ENCODE measurements around the gene OR51A4. TPM values are rescaled to one million over a fixed set of nuclear protein-coding genes. Genes with fewer than 3 reads are reported as not detected.
A peak's percentile ranks its signal among the peaks of the same experiment; 100 is the strongest.
"Not testable (repeated sequence)": the region's sequence is repeated elsewhere in the genome, so short reads cannot be mapped to it uniquely, and the experiment has no call there.

Gene OR51A4, protein sequence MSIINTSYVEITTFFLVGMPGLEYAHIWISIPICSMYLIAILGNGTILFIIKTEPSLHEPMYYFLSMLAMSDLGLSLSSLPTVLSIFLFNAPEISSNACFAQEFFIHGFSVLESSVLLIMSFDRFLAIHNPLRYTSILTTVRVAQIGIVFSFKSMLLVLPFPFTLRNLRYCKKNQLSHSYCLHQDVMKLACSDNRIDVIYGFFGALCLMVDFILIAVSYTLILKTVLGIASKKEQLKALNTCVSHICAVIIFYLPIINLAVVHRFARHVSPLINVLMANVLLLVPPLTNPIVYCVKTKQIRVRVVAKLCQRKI
- total RNA-seq: 1 to 10 TPM in 1 of 8 experiments, under 1 TPM in 3, not detected in 4; 0.28 to 1.5 (median 0.72) TPM

DNA sequence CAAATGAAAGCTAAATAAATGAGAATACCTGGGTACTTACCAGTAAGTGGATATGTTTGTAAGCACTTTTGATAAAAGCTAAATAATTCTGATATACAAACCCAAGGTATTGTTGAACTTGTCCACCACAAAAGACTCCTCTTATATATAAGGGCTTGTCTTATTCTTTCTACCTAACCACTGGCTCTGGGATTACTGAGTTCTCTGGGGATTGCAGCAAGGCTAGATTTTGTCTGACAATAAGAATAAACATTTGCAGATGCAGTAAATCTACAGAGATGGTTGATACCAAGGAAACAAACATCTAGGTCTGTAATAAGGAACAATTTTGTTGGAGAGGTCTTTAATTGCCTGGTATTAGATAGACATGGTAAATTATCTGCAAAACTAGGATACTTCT is at the start of gene OR51A4:
TSS of gene OR51A4 (minus strand) at position 101 of the 400 bp plus-strand sequence. CDS start 505 bp downstream, outside the sequence.
- Histone ChIP-seq H3K27ac (no peak within 1 kb of the TSS), H3K4me3 (no peak within 1 kb of the TSS), H3K4me1 (replicated peaks in 1 of 2) (no peaks in the 10 kb centered on the region)
- in situ Hi-C loops (cut with MboI; ENCODE audit: low pct_unique_long_range_greater_than_20kb in 2 of 9, low sequenced_read_pairs in 9 of 9, unreplicated experiment in 9 of 9): no loop called here
- no peak for ATAC-seq (replicated peaks in 6 of 8)

DNA sequence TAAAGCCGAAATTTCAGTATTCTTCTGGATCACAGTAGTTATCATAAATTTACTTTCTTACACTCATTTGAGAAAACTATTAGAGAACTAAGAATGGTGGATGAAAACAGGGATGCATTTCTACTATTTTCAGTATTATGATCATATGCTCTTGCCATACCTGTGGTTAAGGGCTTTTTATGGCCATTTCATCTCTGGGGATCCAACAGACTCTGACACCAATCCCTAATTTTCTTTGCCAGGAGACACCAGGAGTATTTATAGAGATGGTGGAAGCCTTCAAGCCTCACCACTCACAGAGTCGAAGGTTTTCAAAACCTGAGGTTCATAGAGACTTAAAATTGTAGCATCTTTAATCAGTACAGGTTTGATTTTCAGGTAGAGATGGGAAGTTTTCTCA is 47.1 kb upstream of the OR51A4 start, which contains the start of gene OR51L1:
TSS of gene OR51L1 (plus strand) at position 301 of the 400 bp plus-strand sequence. CDS start 4,132 bp downstream, outside the sequence.
- Histone ChIP-seq H3K27ac (no peak within 1 kb of the TSS), H3K4me3 (no peak within 1 kb of the TSS), H3K4me1 (replicated peaks in 1 of 2) (no peaks in the 10 kb centered on the region)
- in situ Hi-C loops (cut with MboI; ENCODE audit: low pct_unique_long_range_greater_than_20kb in 2 of 9, low sequenced_read_pairs in 9 of 9, unreplicated experiment in 9 of 9): loop anchor here in 2 of 9 experiments (10.0 to 25.0 kb wide), 2 partner anchors 150 to 357 kb away; partner anchors contain the start of genes OR51D1 (in 1 of the 2), OR51E1 (in 1 of the 2) and OR51S1 (in 1 of the 2)
- WGBS, 10 experiments: 11 to 100% (median 78%) methylated on average over 1 to 2 of the region's 2 CpGs
- no peak for ATAC-seq (replicated peaks in 6 of 8)

DNA sequence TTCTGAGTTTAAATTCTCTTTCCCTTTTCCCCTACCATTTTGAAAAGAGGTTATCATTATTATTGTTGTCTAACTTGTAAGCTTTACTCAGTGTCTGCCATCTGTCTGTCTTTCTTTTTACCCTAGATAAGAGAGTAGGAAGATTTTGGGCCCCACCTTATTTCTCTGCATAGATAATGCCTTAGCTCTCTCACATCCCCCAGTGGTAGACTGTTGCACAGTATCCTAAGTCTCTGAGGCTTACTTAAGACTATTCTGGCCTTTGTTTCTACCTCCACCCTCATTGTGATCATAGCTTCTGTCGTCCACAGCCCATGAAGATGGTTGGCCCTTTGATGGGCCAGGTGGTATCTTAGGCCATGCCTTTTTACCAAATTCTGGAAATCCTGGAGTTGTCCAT is 43.7 kb upstream of the OR51A4 start:
- Histone ChIP-seq H3K4me3 (no peak overlapping the region), H3K27ac (no peak overlapping the region), H3K4me1 (replicated peaks in 1 of 2) (no peaks in the 10 kb centered on the region)
- in situ Hi-C loops (cut with MboI; ENCODE audit: low pct_unique_long_range_greater_than_20kb in 2 of 9, low sequenced_read_pairs in 9 of 9, unreplicated experiment in 9 of 9): loop anchor here in 2 of 9 experiments (10.0 to 25.0 kb wide), 2 partner anchors 146 to 354 kb away; partner anchors contain the start of genes OR51D1 (in 1 of the 2), OR51E1 (in 1 of the 2) and OR51S1 (in 1 of the 2)
- peak in 3 of 8 experiments; percentile 80 to 98 (median 96) for ATAC-seq (replicated peaks in 6 of 8)
- WGBS, 10 experiments: 0 to 100% (median 56%) methylated on average over 1 of the region's 1 CpG; no CpG with 5 or more reads in 4 of the 10 experiments

DNA sequence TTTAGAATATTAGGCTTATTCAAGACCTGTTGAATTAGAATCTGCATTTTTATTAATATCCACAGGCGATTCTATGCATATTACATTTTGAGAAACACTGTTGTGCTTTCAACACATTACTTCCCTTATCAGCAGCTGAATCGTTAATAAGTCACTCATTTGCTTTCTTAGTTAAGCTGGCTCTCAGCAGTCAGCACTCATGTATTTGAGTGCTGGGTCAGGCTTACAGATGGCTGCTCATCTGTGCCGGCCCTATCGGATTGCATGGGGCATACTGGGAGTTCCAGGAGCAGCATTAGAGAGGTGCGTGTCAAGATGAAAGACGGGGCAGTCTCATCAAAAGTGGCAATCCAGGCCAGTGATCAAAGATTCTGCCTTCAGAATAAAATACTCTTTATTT is 36.4 kb upstream of the OR51A4 start:
- ATAC-seq (replicated peaks in 6 of 8): no peak
- no peaks in the 10 kb centered on the region for H3K4me1 ChIP-seq (replicated peaks in 1 of 2)
- in situ Hi-C loops (cut with MboI; ENCODE audit: low pct_unique_long_range_greater_than_20kb in 2 of 9, low sequenced_read_pairs in 9 of 9, unreplicated experiment in 9 of 9): loop anchor here in 1 of 9 experiments (25.0 kb wide), 1 partner anchor 347 kb away; the partner anchor contains the start of genes OR51D1 and OR51E1
- no peak overlapping the region for H3K27ac ChIP-seq
- WGBS, 10 experiments: 0 to 80% (median 42%) methylated on average over 1 to 4 of the region's 6 CpGs; no CpG with 5 or more reads in 1 of the 10 experiments
- H3K4me3 ChIP-seq: no peak overlapping the region

DNA sequence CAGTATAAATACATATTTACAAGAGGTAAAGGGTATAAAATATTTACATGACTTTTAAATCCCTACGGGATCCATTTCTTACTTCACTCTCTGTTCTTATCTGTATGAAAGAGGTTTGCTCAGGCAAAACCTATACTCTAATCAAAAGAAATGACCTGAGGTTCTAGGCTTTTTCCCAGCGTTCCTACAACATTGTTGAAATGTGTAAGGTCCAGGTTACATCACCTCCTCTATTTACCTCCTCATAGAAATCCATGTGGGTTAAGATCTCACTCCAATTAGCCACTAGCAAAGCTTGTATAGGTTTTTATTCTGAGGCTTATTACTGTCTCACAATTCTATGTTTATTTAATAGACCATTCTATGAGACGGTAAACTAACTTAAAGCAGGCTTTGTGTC is 35.3 kb upstream of the OR51A4 start:
- in situ Hi-C loops (cut with MboI; ENCODE audit: low pct_unique_long_range_greater_than_20kb in 2 of 9, low sequenced_read_pairs in 9 of 9, unreplicated experiment in 9 of 9): loop anchor here in 1 of 9 experiments (25.0 kb wide), 1 partner anchor 345 kb away; the partner anchor contains the start of genes OR51D1 and OR51E1
- no peak overlapping the region for H3K27ac ChIP-seq
- no peak for ATAC-seq (replicated peaks in 6 of 8)
- WGBS, 10 experiments: 34 to 100% (median 72%) methylated on average over 1 to 3 of the region's 3 CpGs
- H3K4me1 ChIP-seq (replicated peaks in 1 of 2): no peaks in the 10 kb centered on the region
- no peak overlapping the region for H3K4me3 ChIP-seq

DNA sequence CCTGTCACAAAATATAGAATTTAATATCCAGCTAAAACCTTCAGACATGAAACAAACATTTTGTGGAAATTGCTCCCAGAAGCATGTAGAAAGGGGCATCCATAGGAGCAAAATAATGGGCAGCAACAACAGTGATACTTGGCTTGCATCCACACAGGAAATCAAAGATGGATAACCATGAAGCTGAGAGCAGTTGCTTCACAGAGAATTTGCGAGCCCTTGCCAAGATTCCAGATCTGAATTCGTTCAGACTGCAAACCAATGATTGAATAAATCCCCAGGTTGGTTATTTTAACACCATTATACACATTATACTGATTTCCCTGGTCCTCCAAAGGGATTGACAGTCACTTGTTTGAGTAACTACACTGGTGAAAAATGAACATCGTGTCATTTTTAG is 31.6 kb upstream of the OR51A4 start:
- Histone ChIP-seq H3K4me1 (replicated peaks in 1 of 2) (no peaks in the 10 kb centered on the region), H3K27ac (no peak overlapping the region), H3K4me3 (no peak overlapping the region)
- in situ Hi-C loops (cut with MboI; ENCODE audit: low pct_unique_long_range_greater_than_20kb in 2 of 9, low sequenced_read_pairs in 9 of 9, unreplicated experiment in 9 of 9): loop anchor here in 2 of 9 experiments (10.0 to 25.0 kb wide), 2 partner anchors 64 to 342 kb away; partner anchors contain the start of genes OR51D1 (in 1 of the 2), OR51E1 (in 1 of the 2) and OR51G2 (in 1 of the 2)
- WGBS, 10 experiments: 20 to 92% (median 80%) methylated on average over 1 to 3 of the region's 3 CpGs; no CpG with 5 or more reads in 1 of the 10 experiments
- no peak for ATAC-seq (replicated peaks in 6 of 8)

DNA sequence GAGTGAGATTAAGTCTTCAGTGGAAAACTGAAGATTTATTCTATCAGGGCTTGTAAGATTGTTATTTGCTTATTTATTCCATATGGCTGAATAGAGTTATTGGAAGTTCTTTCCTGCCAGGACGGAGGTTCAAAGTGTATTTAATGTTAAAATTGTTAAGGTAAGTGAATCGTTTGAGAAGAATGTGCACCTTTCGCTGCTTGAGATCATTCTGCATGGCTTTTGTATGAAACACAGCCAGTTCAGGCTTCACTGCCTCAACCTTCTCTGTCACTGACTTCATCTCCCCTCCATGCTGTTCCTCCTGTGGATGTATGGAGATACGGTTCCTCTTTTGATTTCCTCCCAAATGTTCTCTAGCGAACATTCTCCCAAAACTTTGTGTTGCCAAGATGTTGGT is 28.0 kb upstream of the OR51A4 start:
- in situ Hi-C loops (cut with MboI; ENCODE audit: low pct_unique_long_range_greater_than_20kb in 2 of 9, low sequenced_read_pairs in 9 of 9, unreplicated experiment in 9 of 9): loop anchor here in 2 of 9 experiments (10.0 to 25.0 kb wide), 2 partner anchors 61 to 338 kb away; partner anchors contain the start of genes OR51D1 (in 1 of the 2), OR51E1 (in 1 of the 2) and OR51G2 (in 1 of the 2)
- WGBS, 10 experiments: 8 to 100% (median 76%) methylated on average over 2 to 5 of the region's 5 CpGs
- Histone ChIP-seq H3K4me1 (replicated peaks in 1 of 2) (no peaks in the 10 kb centered on the region), H3K27ac (no peak overlapping the region), H3K4me3 (no peak overlapping the region)
- no peak for ATAC-seq (replicated peaks in 6 of 8)

DNA sequence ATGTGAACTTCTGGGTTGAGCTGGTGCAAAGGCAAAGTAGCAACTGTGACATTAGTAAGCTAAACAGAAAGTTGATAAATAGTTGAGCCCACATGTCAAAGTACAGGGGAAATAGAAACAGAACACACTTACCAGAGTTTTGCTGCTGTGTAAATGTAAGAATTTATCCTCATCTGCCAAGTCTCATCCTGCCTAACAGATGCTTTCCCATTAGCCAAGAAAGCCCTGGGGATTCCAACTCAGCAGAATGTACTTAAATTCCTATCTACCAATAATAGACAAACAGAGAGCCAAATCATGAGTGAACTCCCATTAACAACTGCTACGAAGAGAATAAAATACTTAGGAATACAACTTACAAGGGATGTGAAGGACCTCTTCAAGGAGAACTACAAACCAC is 15.4 kb upstream of the OR51A4 start:
- 0 to 100% (median 60%) methylated on average over 1 of the region's 1 CpG; no CpG with 5 or more reads in 5 of the 10 experiments for WGBS, 10 experiments
- H3K4me1 ChIP-seq (replicated peaks in 1 of 2): no peaks in the 10 kb centered on the region
- in situ Hi-C loops (cut with MboI; ENCODE audit: low pct_unique_long_range_greater_than_20kb in 2 of 9, low sequenced_read_pairs in 9 of 9, unreplicated experiment in 9 of 9): no loop called here
- no peak overlapping the region for H3K4me3 ChIP-seq
- ATAC-seq (replicated peaks in 6 of 8): peak in 1 of 8 experiments; percentile 37
- H3K27ac ChIP-seq: no peak overlapping the region

DNA sequence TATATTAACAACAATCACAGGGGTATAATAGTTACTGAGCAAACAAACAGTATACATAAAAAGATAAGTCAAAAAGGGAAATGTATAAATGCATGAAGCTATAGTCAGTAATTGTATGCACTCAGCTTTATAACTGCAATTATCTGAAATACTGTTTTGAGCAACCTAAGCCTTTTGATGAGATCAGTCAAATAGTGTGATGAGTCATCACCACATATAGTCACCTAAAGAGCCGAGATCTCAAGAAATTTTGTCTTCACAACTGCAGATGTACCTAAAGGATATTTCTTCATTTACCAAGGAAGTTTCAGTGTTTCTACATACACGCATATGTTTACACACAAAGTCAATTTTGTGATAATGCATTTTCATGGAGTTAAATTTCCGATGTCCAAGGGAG is 13.5 kb upstream of the OR51A4 start:
- peak in 1 of 8 experiments; percentile 25 for ATAC-seq (replicated peaks in 6 of 8)
- no peak overlapping the region for H3K27ac ChIP-seq
- no peaks in the 10 kb centered on the region for H3K4me1 ChIP-seq (replicated peaks in 1 of 2)
- in situ Hi-C loops (cut with MboI; ENCODE audit: low pct_unique_long_range_greater_than_20kb in 2 of 9, low sequenced_read_pairs in 9 of 9, unreplicated experiment in 9 of 9): no loop called here
- H3K4me3 ChIP-seq: no peak overlapping the region
- WGBS, 10 experiments: 37 to 100% (median 75%) methylated on average over 1 to 3 of the region's 3 CpGs; no CpG with 5 or more reads in 2 of the 10 experiments

DNA sequence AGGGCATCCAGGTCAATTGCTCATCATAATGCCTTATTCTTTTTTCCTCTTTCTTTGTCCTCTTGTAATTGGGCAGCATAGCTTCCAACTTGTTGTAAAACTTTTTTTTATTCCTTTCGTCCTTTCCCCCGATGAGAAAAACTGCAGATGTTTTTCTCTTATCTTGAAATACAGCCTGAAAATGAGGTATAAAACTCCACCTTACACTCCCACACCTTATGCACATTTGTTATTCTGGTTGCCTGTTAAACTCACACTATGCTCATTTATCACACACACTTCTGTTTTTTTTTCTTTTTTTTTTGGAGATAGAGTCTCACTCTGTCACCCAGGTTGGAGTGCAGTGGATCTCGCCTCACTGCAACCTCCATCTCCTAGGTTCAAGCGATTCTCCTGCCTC is 10.0 kb upstream of the OR51A4 start:
- no peak for ATAC-seq (replicated peaks in 6 of 8)
- 0 to 96% (median 71%) methylated on average over 2 to 4 of the region's 4 CpGs for WGBS, 10 experiments
- Histone ChIP-seq H3K4me3 (no peak overlapping the region), H3K27ac (no peak overlapping the region), H3K4me1 (replicated peaks in 1 of 2) (no peaks in the 10 kb centered on the region)
- in situ Hi-C loops (cut with MboI; ENCODE audit: low pct_unique_long_range_greater_than_20kb in 2 of 9, low sequenced_read_pairs in 9 of 9, unreplicated experiment in 9 of 9): no loop called here

DNA sequence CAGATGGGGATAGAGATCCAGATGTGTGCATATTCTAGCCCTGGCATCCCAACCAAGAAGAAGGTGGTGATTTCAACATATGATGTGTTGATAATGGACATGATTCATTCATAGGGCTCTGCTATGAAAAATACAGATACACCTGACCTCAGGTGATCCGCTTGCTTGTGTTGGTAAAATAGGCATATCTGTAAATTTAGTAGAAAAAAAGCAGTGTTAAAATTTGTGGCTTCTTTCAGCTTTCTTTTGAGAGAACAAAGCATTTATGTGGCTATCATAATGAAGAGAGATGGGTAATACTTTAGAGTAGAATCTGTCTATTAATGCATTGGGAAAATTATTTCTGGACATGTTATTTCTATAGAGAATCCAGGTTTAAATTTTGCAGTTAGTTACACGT is 8.2 kb upstream of the OR51A4 start, which contains the start of gene OR51A2:
TSS of gene OR51A2 (minus strand) at position 101 of the 400 bp plus-strand sequence. CDS start at position 101, 0 bp downstream.
- H3K4me1 ChIP-seq (replicated peaks in 1 of 2); ATAC-seq (replicated peaks in 6 of 8); in situ Hi-C loops (cut with MboI; ENCODE audit: low pct_unique_long_range_greater_than_20kb in 2 of 9, low sequenced_read_pairs in 9 of 9, unreplicated experiment in 9 of 9); H3K4me3 ChIP-seq; H3K27ac ChIP-seq: not testable (repeated sequence)
- 0 to 53% (median 23%) methylated on average over 1 to 2 of the region's 2 CpGs for WGBS, 10 experiments

DNA sequence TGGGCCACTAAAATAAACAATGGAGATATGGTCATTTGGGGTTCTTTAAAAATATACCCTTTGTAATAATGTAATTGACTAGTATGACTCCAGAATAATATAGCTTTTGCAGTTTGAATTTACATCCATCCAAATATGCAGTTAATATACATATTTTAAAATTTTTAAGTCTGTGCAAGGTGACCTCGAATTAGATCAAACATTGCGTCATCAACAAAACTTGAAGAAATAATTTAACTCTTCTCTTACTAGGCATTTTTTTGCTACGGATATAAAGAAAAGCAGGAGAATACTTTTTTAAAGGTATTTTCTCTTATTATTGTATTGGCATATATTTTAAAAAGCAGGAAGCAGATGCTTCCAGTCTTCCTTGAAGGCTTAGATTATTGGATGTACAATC is 10.7 kb downstream of the OR51A4 start:
- Histone ChIP-seq H3K4me1 (replicated peaks in 1 of 2) (no peaks in the 10 kb centered on the region), H3K27ac (no peak overlapping the region), H3K4me3 (no peak overlapping the region)
- in situ Hi-C loops (cut with MboI; ENCODE audit: low pct_unique_long_range_greater_than_20kb in 2 of 9, low sequenced_read_pairs in 9 of 9, unreplicated experiment in 9 of 9): no loop called here
- no peak for ATAC-seq (replicated peaks in 6 of 8)
- WGBS, 10 experiments: 4 to 100% (median 74%) methylated on average over 1 to 3 of the region's 3 CpGs

DNA sequence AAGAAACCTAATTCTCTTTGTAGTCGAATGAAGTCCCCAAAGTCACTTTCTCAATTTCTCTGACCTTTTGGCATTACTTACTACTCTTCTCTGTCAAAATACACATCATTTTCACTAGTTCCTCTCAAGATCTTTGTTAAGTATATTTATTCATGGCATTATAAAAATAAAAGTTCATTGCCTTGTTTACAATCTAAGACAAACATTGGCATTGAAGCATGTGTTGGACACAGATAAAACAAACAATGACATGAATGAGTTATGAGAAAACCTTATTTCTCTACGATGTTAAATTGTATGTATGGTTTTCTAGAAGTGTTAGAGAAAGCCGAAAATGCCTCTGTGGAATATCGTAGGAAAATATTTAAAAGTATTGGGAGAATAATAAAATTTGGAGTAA is 14.7 kb downstream of the OR51A4 start:
- Histone ChIP-seq H3K27ac (no peak overlapping the region), H3K4me1 (replicated peaks in 1 of 2) (no peaks in the 10 kb centered on the region), H3K4me3 (no peak overlapping the region)
- no peak for ATAC-seq (replicated peaks in 6 of 8)
- 25 to 100% (median 69%) methylated on average over 1 to 4 of the region's 4 CpGs; no CpG with 5 or more reads in 1 of the 10 experiments for WGBS, 10 experiments
- in situ Hi-C loops (cut with MboI; ENCODE audit: low pct_unique_long_range_greater_than_20kb in 2 of 9, low sequenced_read_pairs in 9 of 9, unreplicated experiment in 9 of 9): no loop called here

All from motor neuron (in vitro differentiated cells).